Colonic mucosa (tissue), 4 donors: ENCODE measurements around the gene ASPG. TPM values are rescaled to one million over a fixed set of nuclear protein-coding genes. Genes with fewer than 3 reads are reported as not detected.

Experiments
- DNase-seq: peaks from one replicate; pipeline ENCODE4 v3.0.0-alpha.2; 2020
- H3K27ac ChIP-seq: fragments of 200-600 bp; one replicate; pipeline ENCODE4 v1.8.0; 2021
- H3K27me3 ChIP-seq: fragments of 200-600 bp; one replicate; pipeline ENCODE4 v1.8.0; 2021
- H3K36me3 ChIP-seq: fragments of 200-600 bp; one replicate; pipeline ENCODE4 v1.8.0; 2021
- H3K4me1 ChIP-seq: fragments of 200-600 bp; one replicate; pipeline ENCODE4 v1.8.0; 2021; ENCODE audit warnings: mild to moderate bottlenecking
- H3K4me3 ChIP-seq: fragments of 200-600 bp; one replicate; pipeline ENCODE4 v1.8.0; 2021
- H3K9ac ChIP-seq, 2 donors: one replicate each; pipeline ENCODE4 v1.7.0; 2013; ENCODE audit warnings: control low read depth in 2 of 2, low read depth in 2 of 2, low read length in 2 of 2
- H3K9me3 ChIP-seq: fragments of 200-600 bp; one replicate; pipeline ENCODE4 v1.8.0; 2021
- CTCF ChIP-seq: fragments of 200-600 bp; IDR thresholded peaks from one replicate; pipeline ENCODE4 v1.8.0; 2022; ENCODE audit warnings: antibody characterized with exemption, mild to moderate bottlenecking
- intact Hi-C: fragments of 100-400 bp; cut with DNase I; formaldehyde crosslinking; loops from one replicate; pipeline ENCODE4 v1.14.1; 2022
- total RNA-seq, 2 donors: library from RNA; stranded (reverse); fragmentation: NEBNext Ultra II Directional in 1 of 2; extraction: Animal tissue kit (Norgen Biotek cat#: 25700) in 1 of 2; gene quantifications; one replicate each; pipeline ENCODE4 v1.2.1, GENCODE V29; 2021
- donor health status: healthy.
- donor health status: DM: no; HTN: no; CAD: no.
- donor health status: DM: no; HTN: no; CAD: no.

ASPG gene
- total RNA-seq, 2 donors from 2014 or later = 1.4 to 7.5 TPM

- H3K9ac ChIP-seq = no peak overlapping the region
- H3K9me3 ChIP-seq = no peaks in the 10 kb centered on the region
- intact Hi-C loops = no loop called here
- no peaks in the 10 kb centered on the region for H3K27me3 ChIP-seq
- peak; percentile 16 for DNase-seq
- H3K36me3 ChIP-seq = no peaks in the 10 kb centered on the region
- no peak overlapping the region for H3K27ac ChIP-seq
- peaks cover 6% of the 10 kb centered on the region for H3K4me1 ChIP-seq
- TF ChIP-seq CTCF = no peak
- H3K4me3 ChIP-seq = no peak overlapping the region
These were observed 25.1 kb downstream of the ASPG start for GRCh38 chr14:104110491-104111209.

GRCh38 chr14:104111301-104112112 is 26.0 kb downstream of the ASPG start:
- Histone ChIP-seq H3K9me3 (no peaks in the 10 kb centered on the region), H3K27me3 (peaks cover 6% of the 10 kb centered on the region), H3K4me1 (no peaks in the 10 kb centered on the region), H3K36me3 (no peaks in the 10 kb centered on the region), H3K9ac (no peak overlapping the region), H3K4me3 (no peak overlapping the region), H3K27ac (no peak overlapping the region)
- intact Hi-C loops = no loop called here
- TF ChIP-seq CTCF = no peak
- peak; percentile 18 for DNase-seq

GRCh38 chr14:104112113-104112505 is 26.6 kb downstream of the ASPG start:
- Histone ChIP-seq H3K4me3 (no peak overlapping the region), H3K36me3 (no peaks in the 10 kb centered on the region), H3K27ac (no peak overlapping the region), H3K9ac (no peak overlapping the region), H3K4me1 (no peaks in the 10 kb centered on the region), H3K27me3 (peaks cover 9% of the 10 kb centered on the region), H3K9me3 (no peaks in the 10 kb centered on the region)
- intact Hi-C loops = no loop called here
- no peak for TF ChIP-seq CTCF
- no peak for DNase-seq

- Histone ChIP-seq H3K9me3 (no peaks in the 10 kb centered on the region), H3K9ac (no peak overlapping the region), H3K4me3 (no peak overlapping the region), H3K4me1 (no peaks in the 10 kb centered on the region), H3K27ac (no peak overlapping the region), H3K27me3 (peaks cover 9% of the 10 kb centered on the region), H3K36me3 (no peaks in the 10 kb centered on the region)
- TF ChIP-seq CTCF = no peak
- intact Hi-C loops = no loop called here
- peak; percentile 17 for DNase-seq
These were observed 27.4 kb downstream of the ASPG start for GRCh38 chr14:104112609-104113571.
